GM12891 (cell line): ENCODE results near the gene GGT6.

Experiments
- PAX5 ChIP-seq: IDR thresholded peaks from 2 replicates; pipeline ENCODE4 v1.6.1; 2011; ENCODE audit warnings: low read length, moderate library complexity, mild to moderate bottlenecking; ENCODE audit not compliant: insufficient read depth, severe bottlenecking
- POLR2A ChIP-seq: IDR thresholded peaks from 2 replicates; pipeline ENCODE4 v1.6.1; 2011; ENCODE audit warnings: low read depth, low read length, control low read depth
- POLR2AphosphoS5 ChIP-seq: IDR thresholded peaks from 2 replicates; pipeline ENCODE4 v1.6.1; 2011; ENCODE audit warnings: low read depth, low read length, control low read depth
- POU2F2 ChIP-seq: IDR thresholded peaks from 2 replicates; pipeline ENCODE4 v1.6.1; 2011; ENCODE audit warnings: low read depth, mild to moderate bottlenecking, control low read depth, low read length, moderate library complexity
- SPI1 ChIP-seq: IDR thresholded peaks from 2 replicates; pipeline ENCODE4 v1.6.1; 2011; ENCODE audit warnings: low read depth, low read length, control low read depth
- TAF1 ChIP-seq: IDR thresholded peaks from 2 replicates; pipeline ENCODE4 v1.6.1; 2011; ENCODE audit warnings: low read depth, low read length, control low read depth

DNA sequence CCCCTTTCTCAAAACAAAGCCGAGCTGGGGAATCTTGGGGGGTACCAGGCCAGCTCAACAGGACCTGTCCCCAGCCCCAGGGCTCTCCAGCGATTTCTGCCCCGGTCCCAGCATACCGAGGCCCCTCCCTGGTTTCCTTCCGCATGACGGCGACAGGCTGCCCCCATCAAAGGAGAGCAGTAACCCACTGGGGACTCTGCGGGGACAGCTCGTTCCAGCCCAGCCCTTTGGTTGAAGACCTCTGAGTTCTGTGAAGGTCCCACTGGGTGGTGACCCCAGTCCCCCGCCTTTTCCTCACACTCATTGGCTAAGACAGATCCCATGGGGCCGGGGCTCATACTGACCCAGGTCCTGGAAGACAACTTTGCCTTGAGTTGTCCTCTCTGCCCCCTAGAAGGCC is 28.0 kb upstream of the GGT6 start:
- TF ChIP-seq POLR2AphosphoS5 = no peak
- no peak for TF ChIP-seq POLR2A
- no peak for TF ChIP-seq SPI1
- TF ChIP-seq TAF1 = no peak
- TF ChIP-seq POU2F2 = no peak
- no peak for TF ChIP-seq PAX5
